ENCODE data around the gene CRYBG1. TPM values are rescaled to one million over a fixed set of nuclear protein-coding genes. Genes with fewer than 3 reads are reported as not detected.
"Not testable (repeated sequence)": the region's sequence is repeated elsewhere in the genome, so short reads cannot be mapped to it uniquely, and the experiment has no call there.

CRYBG1 gene
- total RNA-seq, 1 donor from 2014 or later: 27.9 TPM

GRCh38 chr6:106398621-106399020 lies 38.1 kb downstream of the CRYBG1 start:
- no peak for TF ChIP-seq CTCF (IDR thresholded peaks at IDR 0.05)
- no peaks in the 10 kb centered on the region for H3K4me1 ChIP-seq

DNA sequence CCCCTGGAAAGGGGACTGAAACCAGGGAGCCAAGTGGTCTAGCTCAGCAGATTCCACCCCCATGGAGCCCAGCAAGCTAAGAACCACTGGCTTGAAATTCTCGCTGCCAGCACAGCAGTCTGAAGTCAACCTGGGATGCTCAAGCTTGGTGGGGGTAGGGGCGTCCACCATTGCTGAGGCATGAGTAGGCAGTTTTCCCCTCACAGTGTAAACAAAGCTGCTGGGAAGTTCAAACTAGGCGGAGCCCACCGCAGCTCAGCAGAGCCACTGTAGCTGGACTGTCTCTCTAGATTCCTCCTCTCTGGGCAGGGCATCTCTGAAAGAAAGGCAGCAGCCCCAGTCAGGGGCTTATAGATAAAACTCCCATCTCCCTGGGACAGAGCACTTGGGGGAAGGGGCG lies 44.5 kb downstream of the CRYBG1 start:
- H3K27ac ChIP-seq; intact Hi-C loops (cut with DNase I); H3K4me3 ChIP-seq; H3K36me3 ChIP-seq; DNase-seq; ATAC-seq; H3K4me1 ChIP-seq; H3K9me3 ChIP-seq; H3K27me3 ChIP-seq (ENCODE audit: low read depth): not testable (repeated sequence)

More at GRCh38 chr6:106398621-106399020, 38.1 kb downstream of the CRYBG1 start:
- Histone ChIP-seq H3K27ac (no peak overlapping the region), H3K9me3 (no peaks in the 10 kb centered on the region), H3K4me3 (no peak overlapping the region), H3K27me3 (ENCODE audit: low read depth) (peaks cover 7% of the 10 kb centered on the region), H3K36me3 (no peaks in the 10 kb centered on the region)
- ATAC-seq: no peak
- intact Hi-C loops (cut with DNase I): no loop called here
- DNase-seq: no peak

- intact Hi-C loops (cut with DNase I): no loop called here
- Histone ChIP-seq H3K4me1 (no peaks in the 10 kb centered on the region), H3K27me3 (ENCODE audit: low read depth) (no peaks in the 10 kb centered on the region), H3K4me3 (no peak overlapping the region), H3K36me3 (no peaks in the 10 kb centered on the region), H3K27ac (no peak overlapping the region), H3K9me3 (no peaks in the 10 kb centered on the region)
- TF ChIP-seq CTCF (IDR thresholded peaks at IDR 0.05): no peak
- no peak for ATAC-seq
- DNase-seq: no peak
Observed at GRCh38 chr6:106411056-106411455, 50.5 kb downstream of the CRYBG1 start.

- Histone ChIP-seq H3K4me1 (no peaks in the 10 kb centered on the region), H3K27me3 (ENCODE audit: low read depth) (no peaks in the 10 kb centered on the region), H3K4me3 (no peak overlapping the region), H3K9me3 (no peaks in the 10 kb centered on the region), H3K36me3 (no peaks in the 10 kb centered on the region), H3K27ac (no peak overlapping the region)
- intact Hi-C loops (cut with DNase I): no loop called here
- no peak for ATAC-seq
- no peak for DNase-seq
- no peak for TF ChIP-seq CTCF (IDR thresholded peaks at IDR 0.05)
Observed at GRCh38 chr6:106411643-106412200, 51.2 kb downstream of the CRYBG1 start.

DNA sequence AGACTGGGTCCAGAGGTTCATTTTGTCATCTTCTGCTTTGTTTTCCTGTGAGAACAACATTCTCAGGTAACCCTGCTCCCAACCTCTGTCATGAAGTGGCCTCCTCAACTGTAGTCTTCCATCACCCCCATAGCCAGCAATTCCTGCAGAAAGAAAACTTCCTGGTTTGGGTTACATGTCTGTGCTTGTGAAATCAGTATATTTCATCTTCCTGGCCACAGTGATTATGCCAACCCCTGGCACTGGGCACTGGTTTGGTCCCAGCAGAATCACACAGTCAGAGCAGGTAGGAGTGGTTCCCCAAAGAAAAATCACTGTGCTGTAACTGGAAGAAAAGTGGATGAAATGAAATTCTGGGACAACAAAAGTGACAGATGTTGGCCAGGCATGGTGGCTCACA lies 52.5 kb downstream of the CRYBG1 start:
- Histone ChIP-seq H3K9me3 (no peaks in the 10 kb centered on the region), H3K4me3 (no peak overlapping the region), H3K4me1 (no peaks in the 10 kb centered on the region), H3K36me3 (no peaks in the 10 kb centered on the region), H3K27me3 (ENCODE audit: low read depth) (no peaks in the 10 kb centered on the region), H3K27ac (no peak overlapping the region)
- intact Hi-C loops (cut with DNase I): no loop called here
- no peak for TF ChIP-seq CTCF (IDR thresholded peaks at IDR 0.05)
- no peak for DNase-seq
- ATAC-seq: no peak

- Histone ChIP-seq H3K27me3 (ENCODE audit: low read depth) (no peaks in the 10 kb centered on the region), H3K27ac (no peak overlapping the region), H3K36me3 (no peaks in the 10 kb centered on the region), H3K9me3 (no peaks in the 10 kb centered on the region), H3K4me1 (no peaks in the 10 kb centered on the region), H3K4me3 (no peak overlapping the region)
- intact Hi-C loops (cut with DNase I): no loop called here
- ATAC-seq (no peak), DNase-seq (no peak)
- TF ChIP-seq CTCF (IDR thresholded peaks at IDR 0.05): no peak
Observed at GRCh38 chr6:106413722-106414121, 53.2 kb downstream of the CRYBG1 start.

Measured in lower lobe of right lung (tissue), 2 donors.